ENCODE data around the gene NEURL1B. TPM values are rescaled to one million over a fixed set of nuclear protein-coding genes. Genes with fewer than 3 reads are reported as not detected.

Gene NEURL1B
- total RNA-seq, 2 experiments from 2014 or later, result 0.08 to 0.16 TPM

DNA sequence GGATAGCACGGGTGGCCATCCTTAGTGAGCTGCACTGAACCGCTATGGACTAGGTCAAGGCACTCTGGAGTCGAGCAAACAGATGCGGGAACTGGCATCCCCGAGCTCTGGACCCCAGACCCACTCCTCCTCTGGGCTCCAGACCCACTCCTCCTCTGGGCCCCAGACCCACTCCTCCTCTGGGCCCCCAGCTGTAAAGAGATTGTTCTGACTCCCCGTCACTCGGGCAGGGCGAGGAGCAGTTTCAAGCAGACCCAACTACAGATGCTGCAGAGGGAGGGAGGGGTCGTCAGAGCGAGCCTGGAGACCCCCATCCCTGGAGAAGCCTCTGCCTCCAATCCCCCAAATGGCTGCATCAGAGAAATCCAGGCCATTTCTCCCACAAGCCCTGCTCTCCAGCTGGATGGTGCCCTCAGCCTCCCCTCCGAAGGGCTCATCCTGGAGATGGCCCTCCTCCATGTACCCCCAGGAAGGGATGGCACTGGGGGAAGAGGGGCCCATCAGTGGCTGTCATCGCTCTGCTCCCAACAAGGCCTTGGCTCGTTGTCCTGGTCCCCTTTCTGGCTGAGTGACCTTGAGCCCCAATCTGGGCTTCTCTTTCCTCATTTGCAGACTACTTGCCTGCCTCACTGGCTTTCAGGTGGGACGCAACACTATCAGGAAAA is 91.3 kb downstream of the NEURL1B start:
- DNase-seq (no peak), ATAC-seq (ENCODE audit: poor library complexity) (no peak)
- POLR2A ChIA-PET, result interaction anchor here (0.9 kb wide), 1 partner anchor 39 kb away, joined by 4 read pairs; the partner anchor contains the start of gene DUSP1
- TF ChIP-seq, protein P1, sequence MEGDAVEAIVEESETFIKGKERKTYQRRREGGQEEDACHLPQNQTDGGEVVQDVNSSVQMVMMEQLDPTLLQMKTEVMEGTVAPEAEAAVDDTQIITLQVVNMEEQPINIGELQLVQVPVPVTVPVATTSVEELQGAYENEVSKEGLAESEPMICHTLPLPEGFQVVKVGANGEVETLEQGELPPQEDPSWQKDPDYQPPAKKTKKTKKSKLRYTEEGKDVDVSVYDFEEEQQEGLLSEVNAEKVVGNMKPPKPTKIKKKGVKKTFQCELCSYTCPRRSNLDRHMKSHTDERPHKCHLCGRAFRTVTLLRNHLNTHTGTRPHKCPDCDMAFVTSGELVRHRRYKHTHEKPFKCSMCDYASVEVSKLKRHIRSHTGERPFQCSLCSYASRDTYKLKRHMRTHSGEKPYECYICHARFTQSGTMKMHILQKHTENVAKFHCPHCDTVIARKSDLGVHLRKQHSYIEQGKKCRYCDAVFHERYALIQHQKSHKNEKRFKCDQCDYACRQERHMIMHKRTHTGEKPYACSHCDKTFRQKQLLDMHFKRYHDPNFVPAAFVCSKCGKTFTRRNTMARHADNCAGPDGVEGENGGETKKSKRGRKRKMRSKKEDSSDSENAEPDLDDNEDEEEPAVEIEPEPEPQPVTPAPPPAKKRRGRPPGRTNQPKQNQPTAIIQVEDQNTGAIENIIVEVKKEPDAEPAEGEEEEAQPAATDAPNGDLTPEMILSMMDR (IDR thresholded peaks at IDR 0.05), result no peak
- Histone ChIP-seq H3K4me1 (ENCODE audit: insufficient read depth, low read length) (peaks cover 9% of the 10 kb centered on the region), H3K27ac (ENCODE audit: low read depth in 1 of 2, low read length in 2 of 2) (no peak overlapping the region), H3K4me3 (ENCODE audit: low read length) (no peak overlapping the region), H3K36me3 (ENCODE audit: insufficient read depth, low read length) (no peaks in the 10 kb centered on the region), H3K9me3 (ENCODE audit: control insufficient read depth in 1 of 2, insufficient read depth in 1 of 2, low read length in 2 of 2) (no peaks in the 10 kb centered on the region), H3K27me3 (ENCODE audit: control insufficient read depth in 1 of 2, insufficient read depth in 2 of 2, low read length in 2 of 2) (no peaks in the 10 kb centered on the region)
- no peak overlapping the region for H3K27ac Mint-ChIP-seq
- intact Hi-C loops (cut with DNase I, micrococcal nuclease), result loop anchor here in 1 of 2 experiments (2.0 kb wide), 1 partner anchor 18 kb away; no protein-coding TSS in a partner anchor
- H3K9me3 Mint-ChIP-seq, result no peaks in the 10 kb centered on the region
- no peak overlapping the region for H3K4me3 Mint-ChIP-seq
- no peaks in the 10 kb centered on the region for H3K4me1 Mint-ChIP-seq (ENCODE audit: low read depth)
- no peaks in the 10 kb centered on the region for H3K27me3 Mint-ChIP-seq
- H3K36me3 Mint-ChIP-seq (ENCODE audit: low read depth), result no peaks in the 10 kb centered on the region
- CTCF ChIA-PET, result interaction anchor here (0.7 to 1.2 kb wide), 2 partner anchors 39 to 45 kb away, joined by 3 read pairs; partner anchors contain the start of gene DUSP1

DNA sequence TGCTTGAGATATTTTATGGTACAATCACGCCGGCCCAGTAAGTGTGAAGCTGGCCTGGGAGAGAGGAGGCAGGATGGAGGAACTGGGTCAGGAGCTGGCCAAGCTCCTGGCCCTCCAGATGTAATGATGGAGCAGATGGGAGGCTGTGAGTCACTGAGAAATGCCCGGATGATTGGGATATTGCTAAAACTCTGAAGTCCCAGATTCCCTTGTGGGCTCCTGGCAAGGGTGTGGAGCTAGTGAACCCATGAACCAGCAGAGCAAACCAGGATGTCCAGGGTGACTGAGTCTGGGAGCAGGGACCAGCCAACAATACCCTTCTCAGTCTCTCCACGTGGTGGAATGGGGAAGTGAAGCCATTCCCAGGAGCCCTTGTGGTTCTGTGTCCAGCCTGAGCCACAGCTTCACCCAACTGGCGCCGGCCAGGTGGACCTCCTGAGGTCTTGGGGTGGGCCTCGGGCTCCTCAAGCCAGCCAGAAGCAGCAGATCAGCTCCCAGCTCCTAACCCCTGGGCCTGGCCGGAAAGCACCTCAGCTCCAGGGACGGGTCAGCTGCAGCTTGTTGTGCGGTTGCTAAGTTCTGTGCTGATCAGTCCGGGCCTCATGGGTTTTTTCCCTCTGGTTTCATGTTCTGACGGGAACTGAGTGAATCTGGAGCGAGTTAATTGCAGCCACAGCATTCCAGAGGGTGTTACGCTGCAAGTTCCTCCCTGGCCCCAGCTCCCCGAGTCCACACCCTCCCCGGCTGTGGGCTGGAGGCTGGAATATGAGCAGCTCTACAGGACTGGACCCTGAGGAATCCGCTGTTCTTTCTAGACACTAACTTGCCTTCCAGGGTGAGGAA is 92.3 kb downstream of the NEURL1B start:
- DNase-seq (no peak), ATAC-seq (ENCODE audit: poor library complexity) (no peak)
- intact Hi-C loops (cut with DNase I, micrococcal nuclease), result loop anchor here in 1 of 2 experiments (2.0 kb wide), 1 partner anchor 17 kb away; no protein-coding TSS in a partner anchor
- no peak overlapping the region for H3K27ac Mint-ChIP-seq
- TF ChIP-seq, protein P1 (IDR thresholded peaks at IDR 0.05), result no peak
- H3K9me3 Mint-ChIP-seq, result no peaks in the 10 kb centered on the region
- no peaks in the 10 kb centered on the region for H3K4me1 Mint-ChIP-seq (ENCODE audit: low read depth)
- CTCF ChIA-PET, result interaction anchor here (0.7 kb wide), 1 partner anchor 44 kb away, joined by 3 read pairs; no protein-coding TSS in a partner anchor
- H3K27me3 Mint-ChIP-seq, result no peaks in the 10 kb centered on the region
- no peaks in the 10 kb centered on the region for H3K9me3 ChIP-seq (ENCODE audit: control insufficient read depth in 1 of 2, insufficient read depth in 1 of 2, low read length in 2 of 2)
- POLR2A ChIA-PET, result interaction anchor here (0.9 kb wide), 1 partner anchor 38 kb away, joined by 4 read pairs; the partner anchor contains the start of gene DUSP1
- no peak overlapping the region for H3K4me3 Mint-ChIP-seq
- H3K36me3 Mint-ChIP-seq (ENCODE audit: low read depth), result no peaks in the 10 kb centered on the region
- no peak overlapping the region for H3K27ac ChIP-seq (ENCODE audit: low read depth in 1 of 2, low read length in 2 of 2)
- H3K4me3 ChIP-seq (ENCODE audit: low read length), result no peak overlapping the region
- no peaks in the 10 kb centered on the region for H3K27me3 ChIP-seq (ENCODE audit: control insufficient read depth in 1 of 2, insufficient read depth in 2 of 2, low read length in 2 of 2)
- peaks cover 9% of the 10 kb centered on the region for H3K4me1 ChIP-seq (ENCODE audit: insufficient read depth, low read length)
- no peaks in the 10 kb centered on the region for H3K36me3 ChIP-seq (ENCODE audit: insufficient read depth, low read length)

DNA sequence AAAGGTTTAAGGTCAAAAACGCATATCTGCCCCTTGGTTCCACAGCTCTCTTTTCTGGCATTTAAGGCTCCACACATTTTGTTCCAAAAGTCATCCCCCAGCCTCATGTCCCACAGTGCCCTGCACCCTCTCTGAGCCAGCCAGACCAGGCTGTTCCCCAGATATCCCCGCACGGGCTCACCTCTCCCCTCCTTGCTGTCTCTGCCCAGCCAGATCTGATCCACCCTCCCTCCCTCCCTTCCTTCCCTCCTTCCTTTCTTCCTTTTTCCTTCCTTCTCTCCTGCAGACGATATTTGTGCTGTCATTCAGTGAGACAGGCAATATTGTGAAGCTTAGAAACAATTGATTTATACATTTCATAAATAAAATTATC is 92.9 kb downstream of the NEURL1B start:
- intact Hi-C loops (cut with DNase I, micrococcal nuclease), result loop anchor here in 1 of 2 experiments (2.0 kb wide), 1 partner anchor 17 kb away; no protein-coding TSS in a partner anchor
- Mint-ChIP-seq H3K9me3 (no peaks in the 10 kb centered on the region), H3K36me3 (ENCODE audit: low read depth) (no peaks in the 10 kb centered on the region), H3K4me1 (ENCODE audit: low read depth) (no peaks in the 10 kb centered on the region), H3K4me3 (no peak overlapping the region), H3K27ac (no peak overlapping the region), H3K27me3 (no peaks in the 10 kb centered on the region)
- ATAC-seq (ENCODE audit: poor library complexity) (no peak), DNase-seq (no peak)
- Histone ChIP-seq H3K27ac (ENCODE audit: low read depth in 1 of 2, low read length in 2 of 2) (no peak overlapping the region), H3K4me3 (ENCODE audit: low read length) (no peak overlapping the region), H3K27me3 (ENCODE audit: control insufficient read depth in 1 of 2, insufficient read depth in 2 of 2, low read length in 2 of 2) (no peaks in the 10 kb centered on the region), H3K36me3 (ENCODE audit: insufficient read depth, low read length) (no peaks in the 10 kb centered on the region), H3K9me3 (ENCODE audit: control insufficient read depth in 1 of 2, insufficient read depth in 1 of 2, low read length in 2 of 2) (no peaks in the 10 kb centered on the region), H3K4me1 (ENCODE audit: insufficient read depth, low read length) (peaks cover 9% of the 10 kb centered on the region)
- POLR2A ChIA-PET, result no interaction called here
- TF ChIP-seq, protein P1 (IDR thresholded peaks at IDR 0.05), result no peak
- CTCF ChIA-PET, result interaction anchor here (0.6 kb wide), 1 partner anchor 309 kb away, joined by 3 read pairs; no protein-coding TSS in a partner anchor
